OCI-LY3 (cell line): Measurements from ENCODE around the gene NLRC5.

ENCODE experiments used
- EZH2phosphoT487 ChIP-seq: fragments of 200-600 bp; shearing (Covaris generic); IDR thresholded peaks from 2 replicates; pipeline ENCODE4 v1.6.1; 2018; ENCODE audit warnings: antibody characterized with exemption, mixed run types, low read depth
- TF ChIP-seq, protein P1 (sequence below): fragments of 200-600, 300-600 bp; sonication (generic); IDR thresholded peaks from 2 replicates; pipeline ENCODE4 v1.5.1; 2014; ENCODE audit warnings: antibody characterized with exemption, low read length, low read depth

- TF ChIP-seq, protein P1, sequence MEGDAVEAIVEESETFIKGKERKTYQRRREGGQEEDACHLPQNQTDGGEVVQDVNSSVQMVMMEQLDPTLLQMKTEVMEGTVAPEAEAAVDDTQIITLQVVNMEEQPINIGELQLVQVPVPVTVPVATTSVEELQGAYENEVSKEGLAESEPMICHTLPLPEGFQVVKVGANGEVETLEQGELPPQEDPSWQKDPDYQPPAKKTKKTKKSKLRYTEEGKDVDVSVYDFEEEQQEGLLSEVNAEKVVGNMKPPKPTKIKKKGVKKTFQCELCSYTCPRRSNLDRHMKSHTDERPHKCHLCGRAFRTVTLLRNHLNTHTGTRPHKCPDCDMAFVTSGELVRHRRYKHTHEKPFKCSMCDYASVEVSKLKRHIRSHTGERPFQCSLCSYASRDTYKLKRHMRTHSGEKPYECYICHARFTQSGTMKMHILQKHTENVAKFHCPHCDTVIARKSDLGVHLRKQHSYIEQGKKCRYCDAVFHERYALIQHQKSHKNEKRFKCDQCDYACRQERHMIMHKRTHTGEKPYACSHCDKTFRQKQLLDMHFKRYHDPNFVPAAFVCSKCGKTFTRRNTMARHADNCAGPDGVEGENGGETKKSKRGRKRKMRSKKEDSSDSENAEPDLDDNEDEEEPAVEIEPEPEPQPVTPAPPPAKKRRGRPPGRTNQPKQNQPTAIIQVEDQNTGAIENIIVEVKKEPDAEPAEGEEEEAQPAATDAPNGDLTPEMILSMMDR, result no peak
- no peak for TF ChIP-seq EZH2phosphoT487
Measured at GRCh38 chr16:57102888-57103851, 113.8 kb downstream of the NLRC5 start.
